Natural killer cell (primary cell): ENCODE data around the gene MYF6. TPM values are rescaled to one million over a fixed set of nuclear protein-coding genes. Genes with fewer than 3 reads are reported as not detected.

Source experiments
- ATAC-seq, 3 donors: fragments of 150-1000 bp in 2 of 3; fragments of 200-7000 bp in 1 of 3; cut with Tn5 transposase; 1 replicate in 1 of 3; 2 replicates in 2 of 3; pipeline ENCODE4 v1.10.0; 2021; ENCODE audit warnings: mild to moderate bottlenecking in 2 of 3, moderate library complexity in 2 of 3
- DNase-seq, 2 donors: peaks; one replicate each; pipeline versions ENCODE4 v3.0.0 to v3.0.0-alpha.2; 2013 to 2021; ENCODE audit warnings: mixed read lengths in 1 of 2
- H3K27ac ChIP-seq: one replicate; pipeline ENCODE4 v1.5.1; 2013; ENCODE audit warnings: mild to moderate bottlenecking, low read length
- H3K27me3 ChIP-seq: one replicate; pipeline ENCODE4 v1.6.1; 2013; ENCODE audit warnings: low read length; ENCODE audit not compliant: control insufficient read depth, insufficient read depth
- H3K36me3 ChIP-seq: one replicate; pipeline ENCODE4 v1.6.1; 2013; ENCODE audit warnings: low read length; ENCODE audit not compliant: control insufficient read depth, insufficient read depth
- H3K4me1 ChIP-seq: one replicate; pipeline ENCODE4 v1.6.1; 2013; ENCODE audit warnings: low read length; ENCODE audit not compliant: control insufficient read depth, insufficient read depth
- H3K4me3 ChIP-seq: one replicate; pipeline ENCODE4 v1.5.1; 2013; ENCODE audit warnings: low read length
- H3K9me3 ChIP-seq: one replicate; pipeline ENCODE4 v1.6.1; 2013; ENCODE audit warnings: low read length; ENCODE audit not compliant: control insufficient read depth, insufficient read depth
- H3K27ac Mint-ChIP-seq, 2 donors: one replicate each; pipeline ENCODE4 v1.8.0; 2022; ENCODE audit warnings: mild to moderate bottlenecking in 2 of 2, mixed read lengths in 2 of 2, moderate library complexity in 1 of 2
- H3K27me3 Mint-ChIP-seq, 2 donors: one replicate each; pipeline ENCODE4 v1.8.0; 2022; ENCODE audit warnings: low read depth in 2 of 2, mixed read lengths in 2 of 2
- H3K36me3 Mint-ChIP-seq: one replicate; pipeline ENCODE4 v1.8.0; 2022; ENCODE audit warnings: mixed read lengths
- H3K4me1 Mint-ChIP-seq, 2 donors: one replicate each; pipeline ENCODE4 v1.8.0; 2022; ENCODE audit warnings: mixed read lengths in 2 of 2
- H3K4me3 Mint-ChIP-seq: one replicate; pipeline ENCODE4 v1.8.0; 2022; ENCODE audit warnings: mild to moderate bottlenecking, moderate library complexity, mixed read lengths
- H3K9me3 Mint-ChIP-seq, 2 donors: one replicate each; pipeline ENCODE4 v1.8.0; 2022; ENCODE audit warnings: mixed read lengths in 2 of 2
- WGBS: methylation state at CpG from one replicate; pipeline ENCODE4 v1.1.7; 2013; ENCODE audit warnings: missing lambda C conversion rate; ENCODE audit not compliant: insufficient coverage; 5-methylcytosine and 5-hydroxymethylcytosine counted together
- intact Hi-C: fragments of 100-400 bp; cut with micrococcal nuclease; formaldehyde crosslinking; loops from one replicate; pipeline ENCODE4 v1.14.2; 2022
- total RNA-seq, 4 donors: library from RNA; stranded (reverse); fragments of 120-200 nt in 1 of 4; gene quantifications; one replicate each; pipeline versions ENCODE4 v1.2.3 to v1.2.4, GENCODE V29; 2013 to 2022
- TF ChIP-seq, protein P1 (sequence below): fragments of 200-600 bp; IDR thresholded peaks from one replicate; pipeline ENCODE4 v1.8.0; 2022; ENCODE audit warnings: antibody characterized with exemption

The MYF6 gene
- total RNA-seq, 3 donors from 2014 or later (not counting 1 experiment from before 2014, with no cell fraction given) = not detected

DNA sequence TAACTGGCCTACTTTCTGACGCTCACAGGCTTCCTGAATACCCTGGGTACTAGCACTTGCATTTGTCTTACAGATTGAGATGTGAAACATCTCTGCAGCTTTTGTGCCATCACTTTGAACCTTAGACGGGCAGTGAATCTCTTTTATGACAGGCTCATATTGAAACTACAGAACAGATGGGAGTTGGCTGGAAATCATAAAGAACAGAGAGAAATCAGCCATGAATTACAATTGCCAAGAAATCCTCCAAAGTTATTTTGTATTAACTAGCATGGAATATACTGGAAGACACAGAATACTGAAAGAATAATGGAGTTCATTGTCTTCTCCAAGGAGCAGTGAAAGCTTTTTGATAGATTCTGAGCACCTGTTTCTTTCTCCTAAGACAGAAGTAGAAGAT, 42.0 kb downstream of the MYF6 start:
- Histone ChIP-seq H3K4me3 (no peak overlapping the region), H3K27me3 (no peaks in the 10 kb centered on the region), H3K9me3 (no peaks in the 10 kb centered on the region), H3K4me1 (no peaks in the 10 kb centered on the region), H3K27ac (no peak overlapping the region), H3K36me3 (no peaks in the 10 kb centered on the region)
- H3K36me3 Mint-ChIP-seq = no peaks in the 10 kb centered on the region
- 83% methylated on average over 2 of the region's 2 CpGs for WGBS
- TF ChIP-seq, protein P1, sequence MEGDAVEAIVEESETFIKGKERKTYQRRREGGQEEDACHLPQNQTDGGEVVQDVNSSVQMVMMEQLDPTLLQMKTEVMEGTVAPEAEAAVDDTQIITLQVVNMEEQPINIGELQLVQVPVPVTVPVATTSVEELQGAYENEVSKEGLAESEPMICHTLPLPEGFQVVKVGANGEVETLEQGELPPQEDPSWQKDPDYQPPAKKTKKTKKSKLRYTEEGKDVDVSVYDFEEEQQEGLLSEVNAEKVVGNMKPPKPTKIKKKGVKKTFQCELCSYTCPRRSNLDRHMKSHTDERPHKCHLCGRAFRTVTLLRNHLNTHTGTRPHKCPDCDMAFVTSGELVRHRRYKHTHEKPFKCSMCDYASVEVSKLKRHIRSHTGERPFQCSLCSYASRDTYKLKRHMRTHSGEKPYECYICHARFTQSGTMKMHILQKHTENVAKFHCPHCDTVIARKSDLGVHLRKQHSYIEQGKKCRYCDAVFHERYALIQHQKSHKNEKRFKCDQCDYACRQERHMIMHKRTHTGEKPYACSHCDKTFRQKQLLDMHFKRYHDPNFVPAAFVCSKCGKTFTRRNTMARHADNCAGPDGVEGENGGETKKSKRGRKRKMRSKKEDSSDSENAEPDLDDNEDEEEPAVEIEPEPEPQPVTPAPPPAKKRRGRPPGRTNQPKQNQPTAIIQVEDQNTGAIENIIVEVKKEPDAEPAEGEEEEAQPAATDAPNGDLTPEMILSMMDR = no peak
- no peak overlapping the region for H3K27ac Mint-ChIP-seq
- peaks cover 11 to 12% of the 10 kb centered on the region in 2 donors for H3K9me3 Mint-ChIP-seq
- no peaks in the 10 kb centered on the region for H3K27me3 Mint-ChIP-seq
- intact Hi-C loops = no loop called here
- H3K4me3 Mint-ChIP-seq = no peak overlapping the region
- ATAC-seq (no peak), DNase-seq (no peak)
- H3K4me1 Mint-ChIP-seq = no peaks in the 10 kb centered on the region

- intact Hi-C loops = no loop called here
- Histone ChIP-seq H3K4me3 (no peak overlapping the region), H3K9me3 (no peaks in the 10 kb centered on the region), H3K4me1 (no peaks in the 10 kb centered on the region), H3K27me3 (no peaks in the 10 kb centered on the region), H3K27ac (no peak overlapping the region), H3K36me3 (no peaks in the 10 kb centered on the region)
- TF ChIP-seq, protein P1 = no peak
- no peak for ATAC-seq
- peaks cover 14 to 15% of the 10 kb centered on the region in 2 donors for H3K9me3 Mint-ChIP-seq
- H3K27me3 Mint-ChIP-seq = no peaks in the 10 kb centered on the region
- no peaks in the 10 kb centered on the region for H3K4me1 Mint-ChIP-seq
- H3K36me3 Mint-ChIP-seq = no peaks in the 10 kb centered on the region
- no peak overlapping the region for H3K4me3 Mint-ChIP-seq
- DNase-seq = no peak
- H3K27ac Mint-ChIP-seq = no peak overlapping the region
Measured at GRCh38 chr12:80752464-80752863, 45.0 kb downstream of the MYF6 start.

- Histone ChIP-seq H3K4me1 (no peaks in the 10 kb centered on the region), H3K9me3 (no peaks in the 10 kb centered on the region), H3K27me3 (no peaks in the 10 kb centered on the region), H3K4me3 (no peak overlapping the region), H3K36me3 (no peaks in the 10 kb centered on the region), H3K27ac (no peak overlapping the region)
- Mint-ChIP-seq H3K36me3 (no peaks in the 10 kb centered on the region), H3K27me3 (no peaks in the 10 kb centered on the region), H3K27ac (no peak overlapping the region), H3K9me3 (peaks cover 14 to 17% of the 10 kb centered on the region in 2 donors), H3K4me3 (no peak overlapping the region), H3K4me1 (no peaks in the 10 kb centered on the region)
- 74% methylated on average over 3 of the region's 3 CpGs for WGBS
- ATAC-seq = no peak
- intact Hi-C loops = no loop called here
- TF ChIP-seq, protein P1 = no peak
- DNase-seq = no peak
Measured at GRCh38 chr12:80754274-80754673, 46.8 kb downstream of the MYF6 start.

DNA sequence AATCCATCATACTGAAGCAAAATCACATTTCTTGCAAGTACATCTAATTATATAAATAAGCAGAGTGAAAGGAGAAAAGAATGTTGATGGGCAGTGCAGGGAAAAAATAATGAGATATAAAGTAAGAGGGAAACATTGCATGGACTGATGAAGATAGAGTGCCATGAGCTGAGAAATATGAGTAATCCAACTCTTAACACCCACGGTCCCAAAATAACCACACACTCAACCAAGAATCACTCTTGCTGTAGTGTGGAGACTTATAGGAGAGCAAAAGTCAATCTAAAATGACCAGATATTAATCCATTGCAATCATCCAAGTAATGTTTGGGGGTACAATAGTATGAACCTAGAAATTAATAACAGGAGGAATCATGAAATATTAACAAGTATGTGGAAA, 49.4 kb downstream of the MYF6 start:
- peaks cover 12 to 13% of the 10 kb centered on the region in 2 donors for H3K9me3 Mint-ChIP-seq

More for the DNA sequence above, 49.4 kb downstream of the MYF6 start:
- Histone ChIP-seq H3K27me3 (no peaks in the 10 kb centered on the region), H3K36me3 (no peaks in the 10 kb centered on the region), H3K9me3 (no peaks in the 10 kb centered on the region), H3K4me3 (no peak overlapping the region), H3K27ac (no peak overlapping the region), H3K4me1 (no peaks in the 10 kb centered on the region)
- no peaks in the 10 kb centered on the region for H3K27me3 Mint-ChIP-seq
- no CpG with 5 or more reads among the region's 1 CpG for WGBS
- H3K27ac Mint-ChIP-seq = no peak overlapping the region
- TF ChIP-seq, protein P1 = no peak
- H3K4me3 Mint-ChIP-seq = no peak overlapping the region
- no peak for DNase-seq
- intact Hi-C loops = no loop called here
- no peaks in the 10 kb centered on the region for H3K4me1 Mint-ChIP-seq
- ATAC-seq = no peak
- no peaks in the 10 kb centered on the region for H3K36me3 Mint-ChIP-seq
